GM20000 (cell line): ENCODE measurements around the gene RAPGEF1.
"Not testable (repeated sequence)": the region's sequence is repeated elsewhere in the genome, so short reads cannot be mapped to it uniquely, and the experiment has no call there.

Source experiments
- DNase-seq: peaks from one replicate; pipeline ENCODE4 v3.0.0; 2012; ENCODE audit warnings: low spot score
- CTCF ChIP-seq: IDR thresholded peaks from 2 replicates; pipeline ENCODE4 v1.5.1; 2012; ENCODE audit warnings: mild to moderate bottlenecking, control low read depth; ENCODE audit errors: extremely low read depth, missing control alignments

Gene RAPGEF1

GRCh38 chr9:131759017-131759647 is 19.3 kb upstream of the RAPGEF1 start:
- no peak for TF ChIP-seq CTCF
- DNase-seq: no peak

GRCh38 chr9:131757549-131757948 is 17.7 kb upstream of the RAPGEF1 start:
- DNase-seq: no peak
- no peak for TF ChIP-seq CTCF

- peak; percentile 96 for TF ChIP-seq CTCF
- peak; percentile 78 for DNase-seq
These were observed 15.8 kb upstream of the RAPGEF1 start for GRCh38 chr9:131755541-131756198.

GRCh38 chr9:131754846-131755245 is 15.0 kb upstream of the RAPGEF1 start:
- no peak for TF ChIP-seq CTCF

GRCh38 chr9:131753751-131754150 is 13.9 kb upstream of the RAPGEF1 start:
- not testable (repeated sequence) for DNase-seq

More at GRCh38 chr9:131754846-131755245, 15.0 kb upstream of the RAPGEF1 start:
- no peak for DNase-seq

- DNase-seq: no peak
- no peak for TF ChIP-seq CTCF
These were observed 12.5 kb upstream of the RAPGEF1 start for GRCh38 chr9:131752231-131752884.

GRCh38 chr9:131748411-131748955 is 8.6 kb upstream of the RAPGEF1 start:
- DNase-seq: no peak
- TF ChIP-seq CTCF: no peak

- TF ChIP-seq CTCF: peak; percentile 32
These were observed 7.5 kb upstream of the RAPGEF1 start for GRCh38 chr9:131747352-131747751.

More at GRCh38 chr9:131747352-131747751, 7.5 kb upstream of the RAPGEF1 start:
- no peak for DNase-seq
